Activated CD4-positive, alpha-beta T cell treated with anti-CD3 and anti-CD28 coated beads, Interleukin-2, amount 10 ng/mL, durations not matched to agents 7 days and 5 days (primary cell): Measurements from ENCODE around the gene IFRD1. TPM values are rescaled to one million over a fixed set of nuclear protein-coding genes. Genes with fewer than 3 reads are reported as not detected.
A peak's percentile ranks its signal among the peaks of the same experiment; 100 is the strongest.

ENCODE experiments used
- CTCF ChIA-PET: fragments of 350-600 bp; sonication (Branson Sonifier 250); formaldehyde crosslinking; loops from one replicate; lab custom pipeline; 2021; ENCODE audit warnings: antibody characterized with exemption; lab: Charles Lee
- POLR2A ChIA-PET: fragments of 350-600 bp; sonication (Branson Sonifier 250); formaldehyde crosslinking; loops from one replicate; lab custom pipeline; 2021; ENCODE audit warnings: antibody characterized with exemption; lab: Charles Lee
- DNase-seq: peaks from one replicate; pipeline ENCODE4 v3.0.0-alpha.2; 2020
- H3K27ac Mint-ChIP-seq: one replicate; pipeline ENCODE4 v1.8.0; 2021; ENCODE audit warnings: mild to moderate bottlenecking, moderate library complexity, mixed read lengths
- H3K27me3 Mint-ChIP-seq: one replicate; pipeline ENCODE4 v1.8.0; 2021; ENCODE audit warnings: mixed read lengths
- H3K36me3 Mint-ChIP-seq: one replicate; pipeline ENCODE4 v1.8.0; 2021; ENCODE audit warnings: low read depth, mixed read lengths
- H3K4me1 Mint-ChIP-seq: one replicate; pipeline ENCODE4 v1.8.0; 2021; ENCODE audit warnings: mixed read lengths
- H3K4me3 Mint-ChIP-seq: one replicate; pipeline ENCODE4 v1.8.0; 2021; ENCODE audit warnings: mild to moderate bottlenecking, moderate library complexity, mixed read lengths
- H3K9me3 Mint-ChIP-seq: one replicate; pipeline ENCODE4 v1.8.0; 2021; ENCODE audit warnings: mixed read lengths
- total RNA-seq, 2 experiments: library from RNA; stranded (reverse); gene quantifications; one replicate each; pipeline ENCODE4 v1.2.3, GENCODE V29; 2021

Gene IFRD1
- total RNA-seq = 10 to 100 TPM; 26.5 to 28.6 TPM

GRCh38 chr7:112449902-112450806, at the start of gene IFRD1:
Gene IFRD1 (plus strand): TSS chr7:112450460. CDS start chr7:112450689, 229 bp downstream.
- Mint-ChIP-seq H3K4me3 (peak within 1 kb of the TSS; percentile 100), H3K36me3 (no peaks in the 10 kb centered on the region), H3K27ac (peak within 1 kb of the TSS; percentile 99), H3K9me3 (no peaks in the 10 kb centered on the region), H3K27me3 (no peaks in the 10 kb centered on the region), H3K4me1 (peaks cover 38% of the 10 kb centered on the region)
- CTCF ChIA-PET = interaction anchor here (0.7 to 3.6 kb wide), 3 partner anchors 9 to 40 kb away, joined by 3 to 18 read pairs (median 6); no protein-coding TSS in a partner anchor
- POLR2A ChIA-PET = interaction anchor here (0.7 kb wide), 1 partner anchor 461 kb away, joined by 3 read pairs; no protein-coding TSS in a partner anchor
- DNase-seq = peak; percentile 97

- Mint-ChIP-seq H3K27ac (no peak overlapping the region), H3K9me3 (no peaks in the 10 kb centered on the region), H3K4me3 (no peak overlapping the region), H3K27me3 (peaks cover 15% of the 10 kb centered on the region), H3K36me3 (no peaks in the 10 kb centered on the region), H3K4me1 (peaks cover 5% of the 10 kb centered on the region)
- CTCF ChIA-PET = no interaction called here
- no peak for DNase-seq
- POLR2A ChIA-PET = no interaction called here
Observed at GRCh38 chr7:112404321-112404720, 45.9 kb upstream of the IFRD1 start.

GRCh38 chr7:112405286-112405685, 45.0 kb upstream of the IFRD1 start:
- no peak overlapping the region for H3K27ac Mint-ChIP-seq
- CTCF ChIA-PET = no interaction called here
- DNase-seq = no peak
- no peaks in the 10 kb centered on the region for H3K4me1 Mint-ChIP-seq
- no peak overlapping the region for H3K4me3 Mint-ChIP-seq
- H3K27me3 Mint-ChIP-seq = peaks cover 15% of the 10 kb centered on the region
- H3K9me3 Mint-ChIP-seq = no peaks in the 10 kb centered on the region
- POLR2A ChIA-PET = no interaction called here
- no peaks in the 10 kb centered on the region for H3K36me3 Mint-ChIP-seq

- ChIA-PET CTCF (interaction anchor here (1.4 kb wide), 1 partner anchor 11 kb away, joined by 3 read pairs; no protein-coding TSS in a partner anchor), POLR2A (no interaction called here)
- Mint-ChIP-seq H3K4me3 (no peak overlapping the region), H3K27me3 (peaks cover 12% of the 10 kb centered on the region), H3K27ac (no peak overlapping the region), H3K36me3 (no peaks in the 10 kb centered on the region), H3K9me3 (no peaks in the 10 kb centered on the region), H3K4me1 (no peaks in the 10 kb centered on the region)
- DNase-seq = no peak
Observed at GRCh38 chr7:112407261-112407660, 43.0 kb upstream of the IFRD1 start.

GRCh38 chr7:112410092-112410491, 40.2 kb upstream of the IFRD1 start:
- no peak overlapping the region for H3K4me3 Mint-ChIP-seq
- H3K27me3 Mint-ChIP-seq = peaks cover 16% of the 10 kb centered on the region
- no peak for DNase-seq
- CTCF ChIA-PET = interaction anchor here (0.6 kb wide), 1 partner anchor 39 kb away, joined by 3 read pairs; no protein-coding TSS in a partner anchor
- H3K36me3 Mint-ChIP-seq = no peaks in the 10 kb centered on the region
- POLR2A ChIA-PET = no interaction called here
- H3K4me1 Mint-ChIP-seq = no peaks in the 10 kb centered on the region
- H3K9me3 Mint-ChIP-seq = no peaks in the 10 kb centered on the region
- H3K27ac Mint-ChIP-seq = no peak overlapping the region

- H3K4me1 Mint-ChIP-seq = peaks cover 4% of the 10 kb centered on the region
- DNase-seq = no peak
- CTCF ChIA-PET = interaction anchor here (1.2 kb wide), 1 partner anchor 11 kb away, joined by 3 read pairs; no protein-coding TSS in a partner anchor
- H3K27ac Mint-ChIP-seq = no peak overlapping the region
- no peak overlapping the region for H3K4me3 Mint-ChIP-seq
- H3K9me3 Mint-ChIP-seq = no peaks in the 10 kb centered on the region
- POLR2A ChIA-PET = no interaction called here
- peaks cover 14% of the 10 kb centered on the region for H3K27me3 Mint-ChIP-seq
- H3K36me3 Mint-ChIP-seq = no peaks in the 10 kb centered on the region
Observed at GRCh38 chr7:112411186-112411795, 39.0 kb upstream of the IFRD1 start.

- peaks cover 2% of the 10 kb centered on the region for H3K36me3 Mint-ChIP-seq
- POLR2A ChIA-PET = no interaction called here
Observed at GRCh38 chr7:112414855-112415490, 35.3 kb upstream of the IFRD1 start.

GRCh38 chr7:112416127-112416526, 34.1 kb upstream of the IFRD1 start:
- no peak overlapping the region for H3K4me3 Mint-ChIP-seq
- ChIA-PET CTCF (no interaction called here), POLR2A (no interaction called here)
- H3K4me1 Mint-ChIP-seq = peaks cover 4% of the 10 kb centered on the region
- no peaks in the 10 kb centered on the region for H3K9me3 Mint-ChIP-seq
- peaks cover 2% of the 10 kb centered on the region for H3K36me3 Mint-ChIP-seq
- peaks cover 13% of the 10 kb centered on the region for H3K27me3 Mint-ChIP-seq
- no peak for DNase-seq
- H3K27ac Mint-ChIP-seq = no peak overlapping the region

More at GRCh38 chr7:112414855-112415490, 35.3 kb upstream of the IFRD1 start:
- Mint-ChIP-seq H3K27ac (no peak overlapping the region), H3K4me3 (no peak overlapping the region), H3K27me3 (peaks cover 13% of the 10 kb centered on the region), H3K9me3 (no peaks in the 10 kb centered on the region), H3K4me1 (peaks cover 4% of the 10 kb centered on the region)
- peak; percentile 20 for DNase-seq
- CTCF ChIA-PET = interaction anchor here (1.3 kb wide), 1 partner anchor 10 kb away, joined by 3 read pairs; no protein-coding TSS in a partner anchor

- CTCF ChIA-PET = interaction anchor here (1.1 to 1.5 kb wide), 4 partner anchors 10 to 667 kb away, joined by 3 to 4 read pairs (median 3); no protein-coding TSS in a partner anchor
- Mint-ChIP-seq H3K4me1 (peaks cover 32% of the 10 kb centered on the region), H3K27ac (no peak overlapping the region), H3K4me3 (no peak overlapping the region), H3K36me3 (peaks cover 2% of the 10 kb centered on the region), H3K27me3 (peaks cover 11% of the 10 kb centered on the region), H3K9me3 (no peaks in the 10 kb centered on the region)
- POLR2A ChIA-PET = interaction anchor here (0.7 kb wide), 1 partner anchor 31 kb away, joined by 3 read pairs; no protein-coding TSS in a partner anchor
- no peak for DNase-seq
Observed at GRCh38 chr7:112419543-112420130, 30.6 kb upstream of the IFRD1 start.

- ChIA-PET CTCF (interaction anchor here (1.1 to 1.5 kb wide), 4 partner anchors 10 to 668 kb away, joined by 3 to 4 read pairs (median 3); no protein-coding TSS in a partner anchor), POLR2A (interaction anchor here (0.7 kb wide), 1 partner anchor 31 kb away, joined by 3 read pairs; no protein-coding TSS in a partner anchor)
- DNase-seq = no peak
- H3K4me1 Mint-ChIP-seq = peaks cover 35% of the 10 kb centered on the region
- no peak overlapping the region for H3K4me3 Mint-ChIP-seq
- H3K27ac Mint-ChIP-seq = no peak overlapping the region
- peaks cover 2% of the 10 kb centered on the region for H3K36me3 Mint-ChIP-seq
- peaks cover 8% of the 10 kb centered on the region for H3K27me3 Mint-ChIP-seq
- H3K9me3 Mint-ChIP-seq = no peaks in the 10 kb centered on the region
Observed at GRCh38 chr7:112420236-112420861, 29.9 kb upstream of the IFRD1 start.

GRCh38 chr7:112421666-112422486, 28.4 kb upstream of the IFRD1 start:
- Mint-ChIP-seq H3K9me3 (no peaks in the 10 kb centered on the region), H3K4me3 (no peak overlapping the region), H3K4me1 (peaks cover 30% of the 10 kb centered on the region), H3K27me3 (peaks cover 8% of the 10 kb centered on the region), H3K27ac (peak overlapping the region; percentile 58), H3K36me3 (peaks cover 2% of the 10 kb centered on the region)
- DNase-seq = peak; percentile 19
- CTCF ChIA-PET = no interaction called here
- POLR2A ChIA-PET = no interaction called here
